IPS-20b (cell line): ENCODE data around the gene RHOH.
A peak's percentile ranks its signal among the peaks of the same experiment; 100 is the strongest.

ENCODE experiments used
- H3K27ac ChIP-seq: one replicate; pipeline ENCODE4 v1.5.1; 2013; ENCODE audit warnings: low read length
- H3K27me3 ChIP-seq: 2 replicates; pipeline ENCODE4 v1.6.1; 2013; ENCODE audit warnings: mild to moderate bottlenecking, low read length, inconsistent platforms; ENCODE audit not compliant: insufficient read depth
- H3K36me3 ChIP-seq: 2 replicates; pipeline ENCODE4 v1.6.1; 2013; ENCODE audit warnings: low read depth, mild to moderate bottlenecking, inconsistent platforms, low read length, moderate library complexity; ENCODE audit not compliant: insufficient read depth
- H3K4me1 ChIP-seq: 2 replicates; pipeline ENCODE4 v1.6.1; 2013; ENCODE audit warnings: mild to moderate bottlenecking, control low read depth, inconsistent platforms, low read length, moderate library complexity; ENCODE audit not compliant: insufficient read depth
- H3K4me3 ChIP-seq: 2 replicates; pipeline ENCODE4 v1.5.1; 2013; ENCODE audit warnings: mild to moderate bottlenecking, low read length, inconsistent platforms
- H3K9ac ChIP-seq: 2 replicates; pipeline ENCODE4 v1.6.1; 2013; ENCODE audit warnings: low read depth, mild to moderate bottlenecking, inconsistent platforms, low read length, moderate library complexity
- H3K9me3 ChIP-seq: 2 replicates; pipeline ENCODE4 v1.6.1; 2013; ENCODE audit warnings: mild to moderate bottlenecking, low read depth, low read length, inconsistent platforms; ENCODE audit not compliant: insufficient read depth

Gene RHOH

DNA sequence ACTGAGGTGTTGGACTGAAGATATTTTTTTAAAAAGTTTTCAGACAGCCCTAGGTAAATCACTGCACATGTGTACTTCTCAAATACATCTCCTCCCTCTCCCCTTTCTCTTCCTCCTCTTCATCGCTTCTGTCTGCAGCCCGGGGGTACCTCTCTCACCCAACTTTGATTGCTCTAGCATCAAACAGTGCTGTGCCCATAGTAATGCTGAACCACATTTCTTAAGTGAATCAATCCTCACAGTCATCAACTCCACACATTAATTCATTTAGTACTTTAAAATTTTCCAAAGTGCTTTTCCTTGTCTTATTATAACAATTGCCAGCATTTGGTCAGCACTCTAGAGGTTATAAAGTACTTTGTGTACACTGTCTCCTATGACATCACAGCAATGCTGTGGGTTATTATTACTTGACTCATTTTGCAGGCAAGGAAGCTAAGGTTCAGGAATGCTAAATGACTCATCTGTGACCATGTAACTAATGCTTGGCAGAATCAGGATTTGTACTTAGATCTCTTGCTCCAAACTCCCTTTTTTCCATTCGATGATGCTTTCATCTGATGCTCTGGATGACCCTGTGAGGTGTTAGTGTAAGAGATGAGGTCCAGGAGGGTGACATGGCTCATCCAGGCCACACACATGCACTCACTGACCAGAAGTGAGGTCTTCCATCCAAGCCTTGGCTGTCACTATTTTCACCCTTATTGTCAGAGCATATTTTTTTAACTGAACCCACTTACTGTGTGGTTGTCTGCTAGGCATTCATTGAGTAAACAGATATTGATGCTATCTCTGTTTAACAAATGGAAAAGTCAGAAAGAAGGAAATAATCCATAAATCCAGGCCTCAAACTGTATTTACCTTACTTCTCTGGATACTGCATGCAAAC is 58.8 kb downstream of the RHOH start:
- H3K9me3 ChIP-seq: no peaks in the 10 kb centered on the region
- peaks cover 5% of the 10 kb centered on the region; the same call in 1 of the 2 replicates for H3K4me1 ChIP-seq
- no peaks in the 10 kb centered on the region for H3K27me3 ChIP-seq
- no peak overlapping the region for H3K4me3 ChIP-seq
- no peaks in the 10 kb centered on the region for H3K36me3 ChIP-seq
- H3K27ac ChIP-seq: no peak overlapping the region
- no peak overlapping the region for H3K9ac ChIP-seq

DNA sequence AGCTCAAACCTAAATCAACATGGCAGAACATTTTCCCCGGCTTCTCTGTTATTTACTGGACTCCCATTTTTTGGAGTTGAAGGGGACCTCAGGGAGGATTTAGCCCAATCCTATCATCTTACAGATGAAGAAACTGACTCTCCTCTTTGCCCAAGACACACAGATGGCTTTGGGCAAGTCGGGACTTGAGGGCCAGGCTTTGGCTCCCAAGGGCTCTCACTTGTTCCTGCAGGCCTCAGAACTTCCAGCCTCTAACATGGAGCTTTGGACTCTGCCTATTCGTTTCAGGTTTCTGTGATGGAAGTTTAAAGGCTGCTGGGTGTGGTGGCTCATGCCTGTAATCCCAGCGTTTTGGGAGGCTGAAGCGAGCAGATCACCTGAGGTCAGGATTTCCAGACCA is 59.5 kb downstream of the RHOH start:
- Histone ChIP-seq H3K27ac (no peak overlapping the region), H3K9me3 (no peaks in the 10 kb centered on the region), H3K27me3 (no peaks in the 10 kb centered on the region), H3K9ac (no peak overlapping the region), H3K36me3 (no peaks in the 10 kb centered on the region), H3K4me1 (peaks cover 5% of the 10 kb centered on the region; the same call in 1 of the 2 replicates), H3K4me3 (no peak overlapping the region)

DNA sequence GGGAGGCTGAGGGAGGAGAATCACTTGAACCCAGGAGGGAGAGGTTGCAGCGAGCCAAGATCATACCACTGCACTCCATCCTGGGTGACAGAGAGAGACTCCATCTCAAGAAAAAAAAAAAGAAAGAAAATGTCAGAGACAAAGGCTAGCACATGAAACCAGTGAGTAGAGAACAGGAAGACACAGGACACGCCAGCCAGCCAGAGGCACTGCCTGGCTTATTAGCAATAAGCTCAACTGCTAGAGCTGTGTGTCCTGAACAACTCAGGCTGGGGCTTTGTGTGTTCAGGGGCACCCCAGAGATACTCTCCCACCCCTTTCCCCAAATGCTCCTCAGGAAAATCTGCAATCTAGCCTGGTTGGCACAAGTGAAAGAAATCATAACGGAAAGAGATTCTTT is 60.0 kb downstream of the RHOH start:
- Histone ChIP-seq H3K9ac (no peak overlapping the region), H3K4me3 (no peak overlapping the region), H3K27ac (no peak overlapping the region), H3K36me3 (no peaks in the 10 kb centered on the region), H3K27me3 (no peaks in the 10 kb centered on the region), H3K4me1 (peaks cover 5% of the 10 kb centered on the region; the same call in 1 of the 2 replicates), H3K9me3 (no peaks in the 10 kb centered on the region)

DNA sequence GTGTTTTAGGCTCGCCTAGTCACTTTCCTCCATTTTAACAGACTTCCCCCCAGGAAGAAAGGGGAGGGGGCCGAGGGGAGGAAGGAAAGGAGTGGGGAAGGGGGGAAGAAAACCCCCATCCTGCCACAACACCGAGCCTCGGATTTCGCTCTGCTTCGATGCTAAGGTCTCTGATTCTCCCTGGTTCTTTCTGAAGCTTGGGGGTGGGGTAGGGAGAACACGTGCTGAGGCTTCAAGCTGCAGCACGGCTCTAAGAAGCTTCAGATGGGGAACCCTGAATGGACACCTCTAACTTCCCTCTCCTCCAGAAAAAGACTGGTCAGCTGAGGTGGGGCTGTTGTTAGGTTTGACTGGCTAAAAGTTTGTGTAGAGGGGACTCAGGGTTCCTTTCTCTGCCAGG is 61.8 kb downstream of the RHOH start:
- H3K4me1 ChIP-seq: peaks cover 5% of the 10 kb centered on the region; the same call in 1 of the 2 replicates
- no peaks in the 10 kb centered on the region for H3K36me3 ChIP-seq
- H3K4me3 ChIP-seq: no peak overlapping the region
- no peaks in the 10 kb centered on the region for H3K27me3 ChIP-seq
- peak overlapping the region; percentile 39; the same call in 1 of the 2 replicates for H3K9ac ChIP-seq
- H3K9me3 ChIP-seq: no peaks in the 10 kb centered on the region
- H3K27ac ChIP-seq: no peak overlapping the region

DNA sequence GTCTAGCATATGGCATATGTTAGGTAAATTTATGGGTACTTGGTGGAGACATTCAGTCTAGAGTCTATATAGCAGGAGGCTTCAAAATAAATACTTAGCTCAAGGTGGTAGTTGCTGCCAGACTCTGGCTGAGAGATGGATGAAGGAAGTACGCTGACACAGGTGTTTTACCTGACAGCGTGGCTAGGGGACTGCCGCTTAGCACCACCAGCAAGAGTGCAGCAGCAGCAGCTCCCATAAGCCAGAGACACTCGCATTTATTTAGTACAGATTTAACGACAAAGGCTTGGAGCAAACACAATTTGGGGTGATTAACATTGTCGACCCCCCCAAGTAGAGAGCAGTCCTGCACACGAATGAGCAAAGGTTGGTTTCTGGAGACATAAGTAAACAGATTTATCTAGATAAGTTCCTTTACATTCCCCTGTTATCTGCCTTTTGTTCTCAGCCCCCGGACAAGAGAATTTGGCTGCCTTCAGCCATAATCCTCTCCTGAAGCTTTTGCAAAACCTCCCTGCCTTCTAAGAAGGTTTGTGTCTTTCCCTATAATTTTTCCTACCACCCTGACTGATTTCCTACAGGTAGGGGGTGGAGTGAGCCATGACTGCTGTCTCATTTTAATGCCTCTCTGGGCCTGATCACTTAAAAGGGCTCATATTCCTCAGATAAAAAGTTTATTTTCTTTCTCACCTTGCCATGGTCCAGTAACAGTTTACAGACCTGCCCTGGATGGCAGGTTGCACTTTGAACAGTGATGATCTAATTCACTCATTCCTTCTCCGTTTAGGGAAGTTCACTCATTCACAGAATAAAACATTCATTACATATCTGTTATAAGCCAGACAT is 64.6 kb downstream of the RHOH start:
- no peak overlapping the region for H3K4me3 ChIP-seq
- no peaks in the 10 kb centered on the region for H3K9me3 ChIP-seq
- H3K4me1 ChIP-seq: peaks cover 8% of the 10 kb centered on the region; the same call in 1 of the 2 replicates
- no peaks in the 10 kb centered on the region for H3K27me3 ChIP-seq
- H3K9ac ChIP-seq: no peak overlapping the region
- no peak overlapping the region for H3K27ac ChIP-seq
- H3K36me3 ChIP-seq: no peaks in the 10 kb centered on the region

DNA sequence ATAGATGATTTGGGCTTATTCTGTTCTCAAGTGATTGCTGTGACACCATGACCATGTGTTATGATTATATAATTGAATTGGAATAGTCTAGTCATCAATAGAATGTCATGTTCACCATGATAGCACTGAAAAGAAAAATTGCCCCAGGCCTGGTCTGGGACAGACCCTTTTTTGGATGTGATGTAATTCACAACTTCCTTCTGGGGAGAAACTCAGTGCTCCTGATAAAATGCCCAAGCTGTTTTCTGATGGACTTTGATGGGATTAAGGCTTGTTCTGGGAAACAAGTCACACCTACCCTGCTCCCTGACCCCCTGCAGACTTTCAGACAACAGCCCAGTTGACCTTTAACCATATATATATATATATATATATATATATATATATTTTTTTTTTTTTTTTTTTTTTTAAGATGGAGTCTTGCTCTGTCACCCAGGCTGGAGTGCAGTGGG is 65.3 kb downstream of the RHOH start:
- Histone ChIP-seq H3K9me3 (no peaks in the 10 kb centered on the region), H3K9ac (no peak overlapping the region), H3K36me3 (no peaks in the 10 kb centered on the region), H3K27ac (no peak overlapping the region), H3K27me3 (no peaks in the 10 kb centered on the region), H3K4me1 (peaks cover 8% of the 10 kb centered on the region; the same call in 1 of the 2 replicates), H3K4me3 (no peak overlapping the region)

DNA sequence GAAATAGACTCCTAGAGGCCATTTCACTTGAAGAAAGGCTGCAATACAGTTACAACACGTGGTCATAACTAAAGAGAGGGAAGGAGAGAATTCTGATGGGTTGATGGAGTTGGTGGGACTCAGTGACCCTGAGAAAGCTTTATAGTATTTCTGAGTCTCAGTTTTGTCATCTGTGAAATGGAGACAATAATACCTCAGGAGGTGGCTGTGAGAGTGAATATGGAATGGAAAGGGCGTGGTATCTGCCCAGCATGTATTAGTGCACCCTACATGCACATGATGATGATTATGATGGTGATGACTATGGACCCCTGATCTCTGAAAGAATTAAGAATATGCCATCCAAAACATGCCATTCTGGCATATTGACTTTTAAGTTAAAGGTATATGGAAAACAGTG is 66.0 kb downstream of the RHOH start:
- Histone ChIP-seq H3K4me1 (peaks cover 8% of the 10 kb centered on the region; the same call in 1 of the 2 replicates), H3K27me3 (no peaks in the 10 kb centered on the region), H3K36me3 (no peaks in the 10 kb centered on the region), H3K4me3 (no peak overlapping the region), H3K27ac (no peak overlapping the region), H3K9ac (no peak overlapping the region), H3K9me3 (no peaks in the 10 kb centered on the region)

DNA sequence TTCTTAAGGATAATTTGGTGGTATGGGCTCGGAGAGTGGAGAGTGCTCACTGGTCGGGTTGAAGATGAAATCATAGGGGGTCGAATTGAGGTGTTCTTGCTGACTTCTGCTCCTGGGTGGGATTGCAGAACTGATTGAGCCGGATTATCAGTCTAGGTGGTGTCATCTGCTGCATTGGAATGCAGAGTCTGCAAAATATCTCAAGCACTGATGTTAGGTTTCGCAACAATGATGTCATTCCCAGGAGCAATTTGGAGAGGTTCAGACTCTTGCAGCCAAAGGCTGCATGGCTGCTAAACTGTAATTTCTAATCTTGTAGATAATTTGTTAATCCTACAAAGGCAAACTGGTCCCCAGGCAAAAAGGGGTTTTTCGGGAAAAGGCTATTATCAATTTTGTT is 67.7 kb downstream of the RHOH start:
- Histone ChIP-seq H3K27ac (no peak overlapping the region), H3K36me3 (no peaks in the 10 kb centered on the region), H3K9me3 (no peaks in the 10 kb centered on the region), H3K4me3 (no peak overlapping the region), H3K9ac (no peak overlapping the region), H3K4me1 (0 out of 2 replicates have a peak, but pooled peaks cover 4% of the 10 kb centered on the region), H3K27me3 (no peaks in the 10 kb centered on the region)

DNA sequence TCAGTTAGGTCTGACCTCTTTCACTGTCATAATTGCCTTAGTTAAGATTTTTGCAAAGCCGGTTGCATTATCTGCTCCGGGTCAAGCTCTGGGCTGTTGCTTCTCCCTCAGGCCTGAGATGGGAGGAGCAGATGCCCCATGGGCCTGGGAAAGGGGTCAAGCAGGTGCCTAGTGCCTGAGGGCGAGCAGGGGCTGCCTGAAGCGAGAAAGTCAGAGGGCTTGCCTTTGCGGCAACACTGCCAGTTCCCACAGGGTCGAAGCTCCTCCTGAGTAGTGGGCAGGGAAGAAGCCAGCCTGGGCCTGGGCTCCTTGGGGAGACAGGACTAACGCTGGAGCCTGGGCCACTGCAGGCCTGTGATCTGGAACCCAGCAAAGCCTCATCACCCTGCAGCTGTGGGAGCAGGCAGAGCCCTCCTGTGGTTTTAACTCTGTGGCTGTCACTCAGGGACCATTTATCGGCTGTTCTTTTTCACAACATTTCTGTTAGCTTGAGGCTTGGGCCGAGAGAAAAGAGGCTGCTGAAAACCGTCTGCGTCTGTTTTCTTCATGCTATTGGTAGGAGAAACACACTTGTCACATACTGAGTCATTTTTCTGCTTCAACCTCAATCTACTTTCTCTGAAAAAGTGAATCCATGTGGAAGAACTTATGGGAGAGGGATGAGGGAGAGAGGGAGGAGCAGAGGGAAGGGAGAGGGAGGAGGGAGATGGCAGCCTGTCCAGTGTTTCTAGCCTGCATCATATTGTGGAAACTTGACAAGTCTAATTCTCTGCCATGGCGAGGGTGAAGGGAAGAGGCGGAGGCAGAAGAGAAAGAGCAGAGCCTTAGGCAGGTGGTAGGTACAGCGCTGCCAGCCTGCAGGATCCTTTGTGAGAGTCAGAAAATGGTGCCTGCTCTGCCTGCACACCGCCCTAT is 68.4 kb downstream of the RHOH start:
- H3K9ac ChIP-seq: no peak overlapping the region
- no peaks in the 10 kb centered on the region for H3K36me3 ChIP-seq
- 0 out of 2 replicates have a peak, but pooled peaks cover 4% of the 10 kb centered on the region for H3K4me1 ChIP-seq
- H3K27me3 ChIP-seq: no peaks in the 10 kb centered on the region
- H3K27ac ChIP-seq: no peak overlapping the region
- no peak overlapping the region for H3K4me3 ChIP-seq
- no peaks in the 10 kb centered on the region for H3K9me3 ChIP-seq

DNA sequence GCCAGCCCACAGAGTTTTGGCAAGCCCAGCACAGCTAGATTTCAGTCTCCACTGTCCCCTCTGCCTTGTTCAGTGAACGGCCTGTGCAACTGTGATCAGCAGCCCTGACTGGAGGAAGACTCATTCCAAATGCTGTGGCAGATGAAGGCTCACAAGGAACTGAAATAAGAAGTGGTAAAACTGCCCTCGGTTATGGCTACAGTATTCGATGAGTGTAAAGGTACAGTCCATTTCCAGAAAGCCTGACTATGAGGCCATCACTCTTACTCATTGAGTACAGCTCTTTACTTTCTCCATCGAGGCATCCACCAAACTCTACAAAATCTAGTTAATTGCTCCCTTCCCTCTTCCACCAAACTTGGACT is 69.1 kb downstream of the RHOH start:
- H3K36me3 ChIP-seq: no peaks in the 10 kb centered on the region
- no peaks in the 10 kb centered on the region for H3K27me3 ChIP-seq
- H3K4me1 ChIP-seq: 0 out of 2 replicates have a peak, but pooled peaks cover 4% of the 10 kb centered on the region
- H3K4me3 ChIP-seq: no peak overlapping the region
- no peak overlapping the region for H3K9ac ChIP-seq
- no peaks in the 10 kb centered on the region for H3K9me3 ChIP-seq
- no peak overlapping the region for H3K27ac ChIP-seq

DNA sequence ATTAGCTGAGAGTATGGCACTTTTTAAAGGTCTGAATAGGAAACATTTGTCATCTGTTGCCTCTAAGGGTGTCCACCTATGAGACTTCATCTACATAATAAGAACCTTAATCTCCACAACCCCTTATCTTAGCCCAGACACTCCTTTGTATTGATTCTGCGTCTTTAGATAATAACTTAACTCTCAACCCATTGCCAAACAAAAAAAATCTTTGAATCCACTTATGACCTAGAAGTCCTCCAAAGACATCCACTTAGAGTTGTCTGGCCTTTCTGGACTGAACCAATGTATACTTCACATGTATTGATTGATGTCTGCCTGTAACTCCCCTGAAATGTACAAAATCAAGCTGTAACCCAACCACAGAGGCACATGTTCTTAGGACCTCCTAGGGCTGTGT is 72.3 kb downstream of the RHOH start:
- no peaks in the 10 kb centered on the region for H3K36me3 ChIP-seq
- no peak overlapping the region for H3K27ac ChIP-seq
- H3K27me3 ChIP-seq: no peaks in the 10 kb centered on the region
- H3K9me3 ChIP-seq: no peaks in the 10 kb centered on the region
- H3K4me3 ChIP-seq: no peak overlapping the region
- 0 out of 2 replicates have a peak, but pooled peaks cover 4% of the 10 kb centered on the region for H3K4me1 ChIP-seq
- H3K9ac ChIP-seq: no peak overlapping the region
